ENCODE results near the gene HINT2. TPM values are rescaled to one million over a fixed set of nuclear protein-coding genes. Genes with fewer than 3 reads are reported as not detected.

HINT2 gene
- polyA plus RNA-seq, 1 experiment, result 17.5 TPM

- DNase-seq (ENCODE audit: low read depth, low spot score), result no peak
- ChIA-PET CTCF (interaction anchor here (3.3 kb wide), 1 partner anchor 23 kb away, joined by 14 read pairs; no protein-coding TSS in a partner anchor), POLR2A (no interaction called here)
- Histone ChIP-seq H3K27ac (ENCODE audit: low read depth, low read length) (no peak overlapping the region), H3K4me3 (ENCODE audit: low read depth, low read length) (no peak overlapping the region), H3K9me3 (ENCODE audit: control insufficient read depth, insufficient read depth, low read length) (no peaks in the 10 kb centered on the region), H3K27me3 (ENCODE audit: control insufficient read depth, insufficient read depth, low read length) (peaks cover 22% of the 10 kb centered on the region)
- TF ChIP-seq CTCF (IDR thresholded peaks at IDR 0.05; ENCODE audit: low read depth, low read length), result no peak
Measured at GRCh38 chr9:35859310-35859989, 44.6 kb upstream of the HINT2 start.

- Histone ChIP-seq H3K27ac (ENCODE audit: low read depth, low read length) (no peak overlapping the region), H3K9me3 (ENCODE audit: control insufficient read depth, insufficient read depth, low read length) (no peaks in the 10 kb centered on the region; the same call in 1 of the 2 replicates), H3K27me3 (ENCODE audit: control insufficient read depth, insufficient read depth, low read length) (peaks cover 21% of the 10 kb centered on the region), H3K4me3 (ENCODE audit: low read depth, low read length) (no peak overlapping the region)
- TF ChIP-seq CTCF (IDR thresholded peaks at IDR 0.05; ENCODE audit: low read depth, low read length), result no peak
- ChIA-PET CTCF (interaction anchor here (1.4 to 3.3 kb wide), 2 partner anchors 24 to 68 kb away, joined by 4 to 14 read pairs; no protein-coding TSS in a partner anchor), POLR2A (interaction anchor here (0.9 kb wide), 1 partner anchor 10 kb away, joined by 3 read pairs; no protein-coding TSS in a partner anchor)
- no peak for DNase-seq (ENCODE audit: low read depth, low spot score)
Measured at GRCh38 chr9:35858458-35858857, 43.6 kb upstream of the HINT2 start.

- ChIA-PET POLR2A (no interaction called here), CTCF (interaction anchor here (1.2 to 3.3 kb wide), 3 partner anchors 25 to 66 kb away, joined by 3 to 14 read pairs (median 4); no protein-coding TSS in a partner anchor)
- H3K9me3 ChIP-seq (ENCODE audit: control insufficient read depth, insufficient read depth, low read length), result no peaks in the 10 kb centered on the region; the same call in 1 of the 2 replicates
- H3K27me3 ChIP-seq (ENCODE audit: control insufficient read depth, insufficient read depth, low read length), result peaks cover 15% of the 10 kb centered on the region
- DNase-seq (ENCODE audit: low read depth, low spot score), result no peak
- no peak for TF ChIP-seq CTCF (IDR thresholded peaks at IDR 0.05; ENCODE audit: low read depth, low read length)
- no peak overlapping the region for H3K27ac ChIP-seq (ENCODE audit: low read depth, low read length)
- no peak overlapping the region for H3K4me3 ChIP-seq (ENCODE audit: low read depth, low read length)
Measured at GRCh38 chr9:35856882-35857281, 42.0 kb upstream of the HINT2 start.

GRCh38 chr9:35856206-35856605 is 41.4 kb upstream of the HINT2 start:
- H3K27ac ChIP-seq (ENCODE audit: low read depth, low read length), result no peak overlapping the region
- H3K4me3 ChIP-seq (ENCODE audit: low read depth, low read length), result no peak overlapping the region
- POLR2A ChIA-PET, result no interaction called here
- peaks cover 9% of the 10 kb centered on the region for H3K27me3 ChIP-seq (ENCODE audit: control insufficient read depth, insufficient read depth, low read length)
- no peak for DNase-seq (ENCODE audit: low read depth, low spot score)
- H3K9me3 ChIP-seq (ENCODE audit: control insufficient read depth, insufficient read depth, low read length), result no peaks in the 10 kb centered on the region; the same call in 1 of the 2 replicates
- no peak for TF ChIP-seq CTCF (IDR thresholded peaks at IDR 0.05; ENCODE audit: low read depth, low read length)
- CTCF ChIA-PET, result interaction anchor here (1.2 to 3.3 kb wide), 2 partner anchors 26 to 66 kb away, joined by 3 to 14 read pairs; no protein-coding TSS in a partner anchor
